Measurements from ENCODE around the gene TSEN2.
"Not testable (repeated sequence)": the region's sequence is repeated elsewhere in the genome, so short reads cannot be mapped to it uniquely, and the experiment has no call there.

Gene TSEN2

DNA sequence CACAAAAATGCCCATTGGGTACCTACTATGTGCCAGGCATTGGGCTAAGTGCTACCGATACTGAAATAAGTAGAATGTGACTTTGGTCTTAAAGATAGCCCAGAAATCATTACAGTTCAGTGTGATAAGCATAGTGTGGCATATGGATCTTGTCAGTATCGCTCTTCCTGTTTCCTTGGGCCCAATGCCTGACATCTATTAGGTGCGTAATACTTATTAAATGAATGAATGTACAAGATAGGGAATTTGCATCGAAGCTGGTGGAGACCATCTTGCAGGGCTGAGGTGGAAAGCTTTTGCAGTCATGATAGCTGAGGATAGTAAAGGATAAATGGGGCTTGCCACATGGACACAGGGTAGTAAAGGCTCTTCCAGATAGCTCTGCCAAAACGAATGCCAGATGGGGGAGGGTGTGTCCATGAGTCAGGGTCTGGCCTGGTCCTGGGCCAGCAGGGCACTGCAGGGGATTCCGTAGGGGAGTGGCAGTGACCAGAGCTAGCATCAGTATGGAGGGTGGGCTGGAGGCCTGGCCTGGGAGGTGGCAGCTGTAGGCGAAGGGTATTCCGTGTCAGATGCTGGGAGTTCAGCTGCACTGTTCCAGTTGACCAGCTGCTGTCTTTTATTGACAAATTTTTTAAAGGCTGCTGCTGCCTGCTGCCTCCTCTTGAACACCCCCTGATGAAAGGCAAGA is 23.5 kb downstream of the TSEN2 start:
- DNase-seq = no peak

DNA sequence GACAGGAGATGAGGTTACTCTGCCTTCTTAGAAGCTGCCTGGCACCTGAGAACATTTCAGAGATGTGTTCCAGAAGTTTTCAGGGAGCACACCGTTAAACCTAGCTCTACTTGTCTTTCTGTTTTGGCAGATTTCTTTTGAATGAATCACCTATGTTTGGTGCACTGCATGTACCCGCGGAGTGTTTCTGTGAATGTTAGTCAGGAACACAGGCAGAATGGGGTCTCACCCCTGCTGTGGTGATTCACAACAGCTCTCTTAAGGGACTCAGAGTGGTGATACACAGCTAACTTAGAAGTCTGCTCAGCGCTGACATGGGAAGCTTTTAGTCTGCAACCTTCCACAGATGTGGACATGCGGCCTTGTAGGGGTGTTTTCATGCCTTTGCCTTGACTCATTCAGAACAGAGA is 24.0 kb downstream of the TSEN2 start:
- no peak for DNase-seq

DNA sequence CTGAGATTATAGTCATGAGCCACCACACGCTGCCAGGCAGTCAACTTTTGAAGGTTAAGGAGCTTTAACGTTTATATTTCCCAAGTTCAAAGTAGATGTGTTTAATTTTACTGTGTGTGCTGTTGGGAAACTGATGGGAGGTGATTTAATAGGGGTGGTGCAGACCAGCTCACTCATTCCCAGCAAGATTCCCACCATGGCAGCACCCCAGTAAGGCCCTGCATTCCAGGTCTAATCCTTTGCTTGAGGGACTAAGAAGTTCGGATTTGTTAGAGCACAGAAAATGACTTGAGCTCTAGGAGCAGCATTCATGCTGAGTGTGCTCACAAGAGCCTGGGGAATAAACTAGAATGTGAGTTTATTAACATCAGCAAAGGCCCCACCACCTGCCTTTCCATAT is 25.2 kb downstream of the TSEN2 start:
- no peak for DNase-seq

DNA sequence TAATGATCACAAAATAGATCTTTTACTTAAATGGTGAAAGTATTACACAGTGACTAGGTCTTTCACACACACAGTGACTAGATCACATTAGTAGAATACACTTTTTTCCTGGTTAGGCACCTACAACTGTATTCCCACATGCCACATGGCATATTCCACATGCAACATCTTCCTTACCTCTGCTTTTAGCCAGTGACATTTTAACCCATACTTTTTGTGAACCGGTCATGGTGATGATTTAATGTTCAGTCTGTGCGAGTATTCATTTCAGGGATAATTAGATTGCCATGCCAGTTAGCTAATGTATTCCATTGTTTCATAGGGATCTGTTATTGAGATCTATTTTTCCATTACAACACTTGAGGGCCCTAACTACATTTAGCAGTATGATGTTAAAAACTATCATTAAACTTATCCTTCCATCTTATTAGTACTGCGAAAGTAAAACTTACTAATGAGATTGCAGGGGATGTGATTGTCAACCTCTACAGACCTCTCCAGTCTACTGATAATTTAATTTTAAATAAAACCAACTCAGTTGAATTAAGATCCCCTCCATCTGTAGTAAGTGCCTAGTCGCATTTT is 28.3 kb downstream of the TSEN2 start:
- no peak for DNase-seq

DNA sequence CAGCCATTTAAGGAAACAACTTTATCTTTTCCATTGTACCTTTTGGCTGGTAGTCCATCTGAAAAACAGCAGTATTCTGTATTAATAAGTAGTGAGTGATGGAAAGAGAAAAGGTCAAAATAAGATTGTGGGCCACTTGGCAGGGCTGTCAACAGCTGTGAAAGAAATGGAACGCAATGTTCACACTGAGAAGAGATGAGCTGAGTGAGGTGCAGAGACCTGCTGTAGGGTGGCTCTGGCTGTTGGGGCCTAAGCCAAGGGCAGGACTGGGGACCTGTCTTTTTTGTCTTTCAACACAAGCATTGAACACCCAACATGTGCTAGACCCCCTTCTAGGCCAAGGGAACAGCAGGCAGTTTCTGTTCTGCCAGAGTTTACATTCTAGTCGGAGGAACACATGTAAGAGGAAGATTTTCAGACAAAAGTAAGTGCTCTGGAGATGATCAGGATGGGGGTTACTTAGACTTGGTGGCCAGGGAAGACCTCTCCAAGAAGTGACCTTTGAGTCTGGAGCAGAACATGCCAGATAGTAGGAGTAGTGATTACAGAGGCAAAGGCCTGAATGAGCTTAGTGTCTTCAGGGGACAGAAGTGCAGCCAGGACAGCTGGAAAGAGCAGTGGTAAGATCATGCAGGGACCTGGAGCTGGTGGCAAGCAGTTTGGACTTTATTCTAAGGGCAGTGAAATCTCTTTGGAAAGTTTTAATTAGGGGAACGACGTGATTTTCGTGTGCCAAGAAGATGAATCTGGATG is 29.6 kb downstream of the TSEN2 start:
- no peak for DNase-seq

DNA sequence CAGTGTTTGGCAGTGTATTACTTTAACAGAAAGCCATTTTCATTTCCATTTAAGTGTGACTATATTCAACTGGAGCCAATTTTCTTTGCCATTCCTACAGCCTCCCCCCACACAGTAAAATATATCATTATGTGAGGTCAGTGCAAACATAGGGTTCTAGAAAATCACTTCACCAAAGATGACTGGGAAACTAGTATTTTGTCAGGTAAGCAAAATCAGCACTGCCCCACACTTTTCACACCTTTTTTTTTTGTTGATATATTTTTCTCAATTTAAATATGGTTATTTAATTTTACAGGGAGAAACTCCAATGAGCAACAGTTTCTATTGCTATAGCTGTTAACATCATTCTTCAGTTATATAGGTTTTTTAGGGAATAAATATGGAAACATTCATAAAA is 31.4 kb downstream of the TSEN2 start:
- no peak for DNase-seq

DNA sequence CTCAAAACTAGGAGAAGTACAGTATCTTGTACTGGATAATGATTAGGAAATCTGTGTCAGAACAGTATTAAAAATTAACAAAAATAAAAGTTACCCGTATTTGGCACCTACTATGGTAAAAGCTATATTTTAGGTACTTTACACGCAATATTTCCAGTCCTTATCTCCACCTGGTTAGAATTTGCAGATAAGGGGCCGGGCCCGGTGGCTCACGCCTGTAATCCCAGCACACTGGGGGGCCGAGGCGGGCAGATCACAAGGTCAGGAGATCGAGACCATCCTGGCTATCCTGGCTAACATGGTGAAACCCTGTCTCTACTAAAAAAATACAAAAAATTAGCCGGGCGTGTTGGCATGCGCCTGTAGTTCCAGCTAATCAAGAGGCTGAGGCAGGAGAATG is 32.6 kb downstream of the TSEN2 start:
- DNase-seq = no peak

DNA sequence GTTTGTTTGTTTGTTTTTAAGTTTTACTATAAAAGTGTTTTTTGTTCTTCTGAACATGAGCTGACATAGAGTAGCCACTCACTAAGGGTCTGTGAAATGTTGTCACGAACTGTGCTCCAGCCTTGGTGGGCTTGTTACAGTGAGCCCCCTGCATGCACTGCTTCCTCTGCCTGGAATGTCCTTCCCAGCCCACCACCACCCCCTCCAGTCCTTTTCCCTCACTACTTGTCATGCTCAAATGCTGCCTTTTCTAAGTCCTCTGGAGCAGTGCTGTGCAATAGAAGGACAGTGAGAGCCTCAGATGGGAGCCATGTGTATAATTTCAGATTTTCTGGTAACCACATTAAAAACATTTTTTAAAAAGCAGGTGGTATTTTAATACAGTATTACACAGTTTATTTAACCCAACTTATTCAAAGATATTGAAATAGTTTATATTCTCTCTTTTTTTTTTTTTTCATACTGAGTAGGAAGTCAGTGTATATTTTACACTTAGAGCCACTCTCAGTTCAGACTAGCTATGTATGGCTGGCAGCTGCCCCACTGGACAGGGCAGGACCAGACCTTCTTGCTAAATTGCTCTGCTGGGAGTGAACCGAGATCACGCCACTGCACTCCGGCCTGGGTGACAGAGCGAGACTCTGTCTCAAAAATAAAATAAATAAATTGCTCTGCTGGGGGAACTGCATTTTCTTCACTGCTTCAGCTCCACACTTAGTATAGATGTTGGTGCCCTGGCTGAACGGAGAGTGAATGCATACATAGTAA is 34.2 kb downstream of the TSEN2 start:
- no peak for DNase-seq

DNA sequence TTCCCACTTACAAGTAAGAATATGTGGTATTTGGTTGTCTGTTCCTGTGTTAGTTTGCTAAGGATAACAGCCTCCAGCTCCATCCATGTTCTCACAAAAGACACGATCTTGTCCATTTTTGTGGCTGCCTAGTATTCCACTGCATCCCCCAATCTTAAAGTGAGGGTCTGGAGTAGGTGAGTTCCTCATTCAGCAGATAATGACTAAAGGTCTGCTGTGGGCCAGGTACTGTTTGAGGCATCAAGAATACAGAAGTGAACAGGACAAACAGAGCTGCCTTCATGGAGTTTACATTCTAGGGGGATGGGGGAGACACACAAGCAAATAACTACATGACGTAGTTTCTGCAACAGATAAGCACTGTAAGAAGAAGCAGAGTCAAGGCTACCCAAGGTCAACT is 36.7 kb downstream of the TSEN2 start:
- DNase-seq = no peak

DNA sequence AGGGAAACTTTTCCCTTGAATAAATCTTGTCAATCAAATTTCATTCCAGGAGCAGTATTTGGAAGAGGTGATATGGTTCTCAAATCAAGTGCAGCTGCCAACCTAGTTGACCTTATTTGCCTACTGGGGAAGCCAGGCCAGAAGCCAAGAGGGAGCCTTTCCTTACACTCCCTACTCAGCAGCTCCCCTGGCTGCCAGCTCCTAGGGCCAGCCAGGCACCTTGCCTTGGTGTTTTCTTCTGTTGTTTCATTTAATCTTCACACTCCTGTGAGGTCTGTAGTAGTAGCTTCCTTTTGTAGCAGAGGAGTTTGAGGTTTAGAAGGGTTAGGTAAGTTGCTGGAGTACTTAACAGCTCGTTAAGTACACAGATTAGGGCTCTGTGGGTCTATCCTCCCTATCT is 38.4 kb downstream of the TSEN2 start:
- DNase-seq = no peak

DNA sequence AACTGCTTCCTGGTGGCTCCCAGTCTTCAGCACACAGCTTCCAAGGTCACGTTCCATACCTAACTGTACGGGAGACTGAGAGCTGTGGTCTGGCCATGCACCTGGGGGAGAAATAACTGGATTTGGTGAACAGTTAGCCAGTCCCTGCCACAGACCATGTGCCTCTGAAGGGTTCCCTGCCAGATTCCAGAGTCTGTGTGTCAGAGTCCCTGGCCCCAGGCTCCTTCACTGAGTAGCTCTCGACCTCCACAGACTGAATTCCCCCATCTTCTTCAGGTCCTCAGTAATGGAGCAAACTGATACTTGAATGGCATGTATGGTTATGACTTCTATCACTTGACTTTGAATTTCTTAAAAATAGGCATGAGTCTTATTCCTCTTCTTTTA is 43.5 kb downstream of the TSEN2 start:
- no peak for DNase-seq

DNA sequence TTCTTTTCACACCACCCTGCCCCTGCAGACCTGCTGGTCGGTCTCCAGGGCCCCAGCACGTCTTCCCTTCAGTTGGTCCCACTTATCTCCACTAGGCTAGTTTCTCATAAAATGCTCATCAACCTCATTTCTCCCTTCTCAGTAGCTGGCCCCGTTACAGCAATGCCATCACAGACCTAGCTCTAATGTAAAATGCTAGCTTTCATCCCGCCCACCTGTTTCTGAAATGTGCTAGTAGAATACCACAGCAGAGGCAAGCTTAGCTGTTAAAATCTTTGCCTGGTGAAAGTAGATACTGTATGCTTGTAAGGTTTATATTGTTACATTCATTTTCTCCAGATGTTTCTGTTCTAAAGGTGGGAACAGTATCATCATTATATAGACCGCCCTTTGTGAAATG is 47.9 kb downstream of the TSEN2 start:
- DNase-seq = no peak

DNA sequence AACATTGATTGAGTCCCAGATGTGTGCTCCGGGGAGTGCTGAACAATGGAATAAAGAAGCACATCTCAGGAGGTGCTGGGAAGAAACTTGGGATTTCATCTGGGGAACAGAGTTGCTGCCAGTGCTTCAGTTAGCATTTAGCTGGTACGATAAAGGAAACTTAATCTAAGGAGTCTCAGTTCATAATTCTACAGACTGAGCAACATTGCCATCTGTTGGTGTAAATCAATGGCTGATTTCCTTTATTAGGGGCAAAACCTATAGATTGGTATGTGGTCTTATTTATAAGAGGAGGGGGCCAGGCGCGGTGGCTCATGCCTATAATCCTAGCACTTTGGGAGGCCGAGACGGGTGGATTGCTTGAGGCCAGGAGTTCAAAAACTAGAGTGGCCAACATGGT is 52.1 kb downstream of the TSEN2 start:
- no peak for DNase-seq

DNA sequence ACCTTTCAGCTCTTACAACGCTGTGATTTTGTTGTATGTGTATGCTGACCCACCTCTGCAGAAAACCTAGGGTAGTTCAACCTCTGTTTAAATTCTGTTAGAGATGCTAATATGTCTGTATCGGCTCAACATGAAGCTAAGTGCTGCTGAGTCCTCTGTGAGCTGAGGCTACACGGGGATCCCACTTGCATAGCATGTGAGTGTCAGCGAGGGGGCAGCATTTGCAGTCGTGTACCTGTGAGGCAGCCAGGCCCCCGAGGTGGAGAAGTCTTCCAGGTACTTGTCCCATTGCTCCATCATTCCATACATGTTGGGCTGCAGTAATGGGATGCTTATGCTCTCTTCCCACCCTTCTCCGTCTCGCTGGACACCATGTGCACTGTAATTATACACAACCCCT is 57.3 kb downstream of the TSEN2 start:
- no peak for DNase-seq

DNA sequence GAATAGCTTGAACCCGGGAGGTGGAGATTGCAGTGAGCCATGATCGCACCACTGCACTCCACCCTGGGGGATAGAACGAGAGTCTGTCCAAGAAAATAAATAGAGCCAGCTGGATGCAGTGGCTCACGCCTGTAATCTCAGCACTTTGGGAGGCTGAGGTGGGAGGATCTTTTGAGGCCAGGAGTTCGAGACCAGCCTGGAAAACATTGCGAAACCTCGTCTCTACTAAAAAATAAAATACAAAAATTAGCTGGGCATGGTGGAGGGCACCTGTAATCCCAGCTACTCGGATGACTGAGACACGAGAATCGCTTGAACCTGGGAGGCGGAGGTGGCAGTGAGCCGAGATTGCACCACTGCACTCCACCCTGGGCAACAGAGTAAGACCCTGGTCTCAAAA is 59.2 kb downstream of the TSEN2 start:
- not testable (repeated sequence) for DNase-seq

DNA sequence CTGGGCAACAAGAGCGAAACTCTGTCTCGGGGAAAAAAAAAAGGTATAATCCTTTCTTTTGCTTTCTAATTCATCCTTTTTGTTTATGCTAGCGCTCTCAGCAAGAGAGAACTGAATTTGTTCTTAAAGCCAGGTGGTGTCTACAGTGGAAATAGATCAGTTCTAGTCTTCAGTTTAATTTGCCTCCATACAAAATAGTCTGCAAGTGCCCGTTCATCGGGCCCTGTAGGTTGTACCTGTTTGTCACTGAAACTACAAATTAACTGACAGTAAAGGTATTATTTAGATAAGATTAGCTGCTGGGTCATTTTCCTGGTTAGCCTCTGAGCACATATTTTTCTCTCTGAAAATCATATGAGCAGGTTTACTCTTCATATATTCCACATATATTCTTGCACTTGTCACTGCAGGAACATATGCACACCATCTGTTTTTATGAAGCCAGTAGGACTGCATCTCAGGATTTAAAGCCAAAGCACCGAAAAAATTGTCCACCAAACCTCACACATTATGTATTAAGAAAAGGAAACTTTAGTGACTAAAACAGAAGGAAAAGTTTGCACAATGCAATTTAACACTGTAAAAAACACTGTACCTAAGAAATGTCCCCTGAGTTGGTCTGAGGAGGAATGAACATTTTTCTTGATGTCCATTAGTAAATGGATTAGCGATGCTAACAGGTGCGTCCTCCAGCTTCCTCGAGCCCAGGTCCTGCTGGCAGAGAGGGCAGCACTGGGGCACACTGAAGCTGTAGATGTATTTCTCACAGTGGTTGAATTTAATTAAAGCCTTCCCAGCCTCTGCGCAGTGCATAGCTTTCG is 60.6 kb downstream of the TSEN2 start:
- no peak for DNase-seq

DNA sequence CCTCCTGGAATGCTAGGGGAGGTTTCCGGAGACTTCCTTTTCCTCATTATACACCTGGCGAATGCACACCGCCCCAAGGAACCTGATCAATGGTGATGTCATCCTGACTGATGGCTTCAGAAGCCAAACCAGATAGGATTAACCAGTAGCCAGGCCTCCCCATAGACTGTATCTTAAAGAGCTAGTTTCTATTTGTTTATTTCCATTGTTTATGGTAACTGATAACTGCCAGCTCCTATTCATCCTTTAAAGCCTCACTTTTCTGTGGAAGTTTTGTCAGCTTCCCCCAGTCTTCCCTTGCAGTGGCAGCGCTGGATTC is 61.2 kb downstream of the TSEN2 start, which contains the start of gene MKRN2OS:
Gene MKRN2OS, minus strand, starts transcription at position 27 of the 319 bp plus-strand sequence. CDS start 35 bp downstream, outside the sequence.
- DNase-seq = no peak

DNA sequence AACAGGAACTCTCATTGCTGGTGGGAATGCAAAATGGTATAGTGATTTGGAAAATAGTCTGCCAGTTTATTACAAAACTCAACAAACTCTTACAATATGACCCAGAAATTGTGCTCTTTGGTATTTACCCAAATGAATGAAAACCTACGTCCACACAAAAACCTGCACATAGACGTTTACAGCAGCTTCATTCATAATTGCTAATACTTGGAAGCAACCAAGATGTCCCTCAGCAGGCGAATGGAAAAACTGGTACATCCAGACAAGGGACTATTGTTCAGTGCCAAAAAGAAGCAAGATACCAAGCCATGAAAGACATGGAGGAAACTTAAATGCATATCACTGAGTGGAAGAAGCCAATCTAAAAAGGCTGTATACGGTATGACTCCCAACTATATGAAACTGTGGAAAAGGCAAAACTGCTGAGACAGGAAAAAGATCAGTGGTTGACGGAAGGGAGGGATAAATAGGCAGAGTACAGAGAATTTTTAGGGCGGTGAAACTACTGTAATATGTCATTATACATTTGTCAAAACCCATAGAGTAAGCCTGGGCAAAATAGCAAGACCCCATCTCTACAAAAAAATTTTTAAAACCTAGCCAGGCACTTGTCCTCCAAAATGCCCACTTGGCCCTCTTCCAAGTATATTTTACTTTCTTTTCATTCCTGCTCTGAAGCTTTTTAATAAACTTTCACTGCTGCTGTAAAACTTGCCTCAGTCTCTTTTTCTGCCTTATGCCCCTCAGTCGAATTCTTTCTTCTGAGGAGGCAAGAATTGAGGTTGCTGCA is 65.9 kb downstream of the TSEN2 start:
- DNase-seq = no peak

DNA sequence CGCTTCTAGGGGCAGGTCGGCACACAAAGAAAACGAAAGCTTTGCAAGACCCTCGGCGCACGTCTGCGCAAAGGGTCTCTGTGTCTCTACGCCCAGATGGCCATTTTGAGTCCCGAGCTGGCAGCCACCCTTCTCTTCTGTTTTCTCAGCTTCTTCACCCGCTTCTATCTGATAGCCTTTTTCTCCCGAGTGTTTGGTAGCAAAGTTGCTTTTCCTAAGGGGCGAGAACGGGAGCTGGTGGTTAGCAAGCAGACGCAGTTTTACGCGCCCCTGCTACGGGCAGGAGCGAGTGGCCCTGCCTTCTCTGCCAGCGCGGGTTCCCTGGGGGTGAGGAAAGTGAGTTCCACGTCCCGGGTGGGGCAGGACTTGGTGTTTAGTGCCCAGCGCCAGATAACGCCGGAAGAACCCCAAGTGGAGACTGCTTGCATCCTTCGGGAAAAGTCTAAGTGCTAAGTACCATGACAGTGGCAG is 69.7 kb downstream of the TSEN2 start:
- DNase-seq = no peak

DNA sequence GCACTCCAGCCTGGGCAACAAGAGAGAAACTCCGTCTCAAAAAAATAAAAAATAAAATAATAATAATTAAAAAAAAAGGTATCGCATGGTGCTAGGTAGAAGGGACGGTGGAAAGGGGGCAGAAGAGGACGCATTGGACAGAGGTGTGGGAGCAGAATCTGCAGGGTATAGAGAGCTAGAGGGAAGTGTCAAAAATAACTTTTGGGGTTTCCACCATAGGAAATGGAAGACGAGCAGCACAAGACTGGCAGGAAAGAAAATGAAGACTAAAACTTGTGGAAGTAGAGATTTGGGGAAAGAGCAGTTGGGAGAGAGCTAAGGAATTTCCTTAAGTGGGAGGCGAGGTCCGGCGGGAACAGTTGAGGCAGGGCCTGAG is 72.0 kb downstream of the TSEN2 start:
- no peak for DNase-seq

DNA sequence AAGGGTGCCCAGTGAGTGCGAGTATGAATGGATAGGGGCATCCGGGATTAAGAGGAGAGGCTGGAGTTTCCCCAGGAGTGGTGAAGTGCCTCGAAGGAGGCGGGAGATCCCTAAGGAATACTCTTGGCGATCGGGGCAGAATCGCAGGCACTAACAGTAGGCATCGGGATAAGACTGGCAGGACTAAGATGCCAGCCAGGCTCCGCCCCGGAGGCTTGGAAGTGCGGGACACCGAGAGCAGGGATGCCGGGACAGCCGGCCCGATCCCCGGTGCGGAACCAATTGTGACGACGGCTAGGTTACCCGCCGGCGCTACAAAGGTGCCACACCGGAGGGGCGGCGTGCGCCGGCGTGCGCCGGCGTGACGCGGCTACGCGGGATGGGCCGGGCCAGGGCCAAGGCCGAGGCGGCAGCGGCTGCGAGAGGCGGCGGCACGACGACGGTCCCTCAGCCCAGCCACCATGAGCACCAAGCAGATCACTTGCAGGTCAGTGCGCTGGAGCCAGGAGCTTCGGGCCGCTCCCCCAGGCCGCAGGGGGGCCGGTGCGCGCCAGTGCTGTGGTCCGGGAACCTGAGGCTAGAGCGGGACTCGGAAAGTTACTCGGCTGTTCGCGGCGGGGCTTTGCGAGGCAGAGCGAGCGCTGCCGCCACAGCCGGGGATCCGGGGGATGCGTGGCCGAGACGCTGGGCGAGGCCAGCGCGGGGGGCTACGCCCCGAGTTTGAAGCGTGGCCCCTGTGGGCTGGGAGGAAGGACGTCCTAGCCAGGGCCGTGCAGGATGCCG is 72.6 kb downstream of the TSEN2 start, which contains the start of gene MKRN2:
Gene MKRN2, plus strand, starts transcription at position 398 of the 783 bp plus-strand sequence. Its CDS starts 64 bp downstream, at position 462.
- peak; percentile 89 for DNase-seq

All from activated CD4-positive, alpha-beta T cell treated with anti-CD3 and anti-CD28 coated beads, Interleukin-2, amount 50 U/mL, for 16 hours (primary cell).